ENCODE results near the gene CERT1.

Gene CERT1

GRCh38 chr5:75547812-75548211 lies 36.4 kb upstream of the CERT1 start:
- TF ChIP-seq CTCF (IDR thresholded peaks at IDR 0.05; ENCODE audit: borderline replicate concordance, extremely low read depth, low read length, poor library complexity, severe bottlenecking) (no peak), EZH2 (IDR thresholded peaks at IDR 0.05; ENCODE audit: borderline replicate concordance, low read depth, low read length, severe bottlenecking) (no peak)
- Histone ChIP-seq H3K27me3 (ENCODE audit: insufficient read depth, low read length, poor library complexity) (no peaks in the 10 kb centered on the region), H3K4me3 (ENCODE audit: low read depth in 1 of 2, low read length in 2 of 2) (no peak overlapping the region), H2AFZ (ENCODE audit: low read depth, low read length) (no peak overlapping the region), H3K36me3 (ENCODE audit: insufficient read depth, low read length) (peaks cover 17% of the 10 kb centered on the region; the same call in 1 of the 2 replicates), H3K4me2 (ENCODE audit: insufficient read depth, low read length) (no peak overlapping the region), H4K20me1 (ENCODE audit: insufficient read depth, low read length) (peaks cover 14% of the 10 kb centered on the region; the same call in 1 of the 2 replicates), H3K9me3 (ENCODE audit: insufficient read depth, low read length, severe bottlenecking) (no peaks in the 10 kb centered on the region), H3K79me2 (ENCODE audit: insufficient read depth, low read length) (peaks cover 38% of the 10 kb centered on the region), H3K9ac (ENCODE audit: low read depth, low read length) (no peak overlapping the region), H3K27ac (ENCODE audit: low read length) (no peak overlapping the region), H3K4me1 (ENCODE audit: insufficient read depth, low read length) (no peaks in the 10 kb centered on the region)
- no peak for ATAC-seq (ENCODE audit: insufficient read depth, low read depth)
- DNase-seq: no peak

- H4K20me1 ChIP-seq (ENCODE audit: insufficient read depth, low read length): peaks cover 14% of the 10 kb centered on the region; the same call in 1 of the 2 replicates
- no peak overlapping the region for H3K4me2 ChIP-seq (ENCODE audit: insufficient read depth, low read length)
- no peak overlapping the region for H3K27ac ChIP-seq (ENCODE audit: low read length)
- H3K36me3 ChIP-seq (ENCODE audit: insufficient read depth, low read length): peaks cover 7% of the 10 kb centered on the region; the same call in 1 of the 2 replicates
- H3K79me2 ChIP-seq (ENCODE audit: insufficient read depth, low read length): peaks cover 46% of the 10 kb centered on the region
- no peaks in the 10 kb centered on the region for H3K4me1 ChIP-seq (ENCODE audit: insufficient read depth, low read length)
- TF ChIP-seq EZH2 (IDR thresholded peaks at IDR 0.05; ENCODE audit: borderline replicate concordance, low read depth, low read length, severe bottlenecking): no peak
- no peak for TF ChIP-seq CTCF (IDR thresholded peaks at IDR 0.05; ENCODE audit: borderline replicate concordance, extremely low read depth, low read length, poor library complexity, severe bottlenecking)
- no peaks in the 10 kb centered on the region for H3K9me3 ChIP-seq (ENCODE audit: insufficient read depth, low read length, severe bottlenecking)
- H3K9ac ChIP-seq (ENCODE audit: low read depth, low read length): no peak overlapping the region
- H3K4me3 ChIP-seq (ENCODE audit: low read depth in 1 of 2, low read length in 2 of 2): no peak overlapping the region
- no peaks in the 10 kb centered on the region for H3K27me3 ChIP-seq (ENCODE audit: insufficient read depth, low read length, poor library complexity)
- no peak for DNase-seq
- no peak for ATAC-seq (ENCODE audit: insufficient read depth, low read depth)
- H2AFZ ChIP-seq (ENCODE audit: low read depth, low read length): no peak overlapping the region
Observed at GRCh38 chr5:75546830-75547229, 35.4 kb upstream of the CERT1 start.

GRCh38 chr5:75545131-75545530 lies 33.7 kb upstream of the CERT1 start:
- Histone ChIP-seq H3K4me1 (ENCODE audit: insufficient read depth, low read length) (no peaks in the 10 kb centered on the region), H3K36me3 (ENCODE audit: insufficient read depth, low read length) (peaks cover 4% of the 10 kb centered on the region; the same call in 1 of the 2 replicates), H2AFZ (ENCODE audit: low read depth, low read length) (no peak overlapping the region), H4K20me1 (ENCODE audit: insufficient read depth, low read length) (peaks cover 14% of the 10 kb centered on the region; the same call in 1 of the 2 replicates), H3K4me2 (ENCODE audit: insufficient read depth, low read length) (no peak overlapping the region), H3K4me3 (ENCODE audit: low read depth in 1 of 2, low read length in 2 of 2) (no peak overlapping the region), H3K9ac (ENCODE audit: low read depth, low read length) (no peak overlapping the region), H3K27ac (ENCODE audit: low read length) (no peak overlapping the region), H3K79me2 (ENCODE audit: insufficient read depth, low read length) (peaks cover 60% of the 10 kb centered on the region), H3K9me3 (ENCODE audit: insufficient read depth, low read length, severe bottlenecking) (no peaks in the 10 kb centered on the region), H3K27me3 (ENCODE audit: insufficient read depth, low read length, poor library complexity) (no peaks in the 10 kb centered on the region)
- TF ChIP-seq EZH2 (IDR thresholded peaks at IDR 0.05; ENCODE audit: borderline replicate concordance, low read depth, low read length, severe bottlenecking) (no peak), CTCF (IDR thresholded peaks at IDR 0.05; ENCODE audit: borderline replicate concordance, extremely low read depth, low read length, poor library complexity, severe bottlenecking) (no peak)
- ATAC-seq (ENCODE audit: insufficient read depth, low read depth) (no peak), DNase-seq (no peak)

GRCh38 chr5:75538211-75538610 lies 26.8 kb upstream of the CERT1 start:
- Histone ChIP-seq H3K9me3 (ENCODE audit: insufficient read depth, low read length, severe bottlenecking) (no peaks in the 10 kb centered on the region), H3K27me3 (ENCODE audit: insufficient read depth, low read length, poor library complexity) (no peaks in the 10 kb centered on the region), H3K4me3 (ENCODE audit: low read depth in 1 of 2, low read length in 2 of 2) (no peak overlapping the region), H3K9ac (ENCODE audit: low read depth, low read length) (no peak overlapping the region), H3K4me2 (ENCODE audit: insufficient read depth, low read length) (no peak overlapping the region), H3K79me2 (ENCODE audit: insufficient read depth, low read length) (peaks cover 90% of the 10 kb centered on the region), H2AFZ (ENCODE audit: low read depth, low read length) (no peak overlapping the region), H4K20me1 (ENCODE audit: insufficient read depth, low read length) (peaks cover 26% of the 10 kb centered on the region), H3K36me3 (ENCODE audit: insufficient read depth, low read length) (peaks cover 3% of the 10 kb centered on the region), H3K4me1 (ENCODE audit: insufficient read depth, low read length) (peaks cover 11% of the 10 kb centered on the region; the same call in 1 of the 2 replicates), H3K27ac (ENCODE audit: low read length) (no peak overlapping the region)
- no peak for TF ChIP-seq CTCF (IDR thresholded peaks at IDR 0.05; ENCODE audit: borderline replicate concordance, extremely low read depth, low read length, poor library complexity, severe bottlenecking)
- no peak for TF ChIP-seq EZH2 (IDR thresholded peaks at IDR 0.05; ENCODE audit: borderline replicate concordance, low read depth, low read length, severe bottlenecking)
- no peak for ATAC-seq (ENCODE audit: insufficient read depth, low read depth)
- no peak for DNase-seq

Measured in DND-41 (cell line).